ENCODE results near the gene SLC8A3.

- no peak for TF ChIP-seq EZH2phosphoT487 (IDR thresholded peaks at IDR 0.05; ENCODE audit: borderline replicate concordance, low read depth)
- TF ChIP-seq MAX (IDR thresholded peaks at IDR 0.05; ENCODE audit: low read depth): no peak
- TF ChIP-seq POLR2AphosphoS5 (IDR thresholded peaks at IDR 0.05; ENCODE audit: low read depth, low read length): no peak
- TF ChIP-seq, protein P1, sequence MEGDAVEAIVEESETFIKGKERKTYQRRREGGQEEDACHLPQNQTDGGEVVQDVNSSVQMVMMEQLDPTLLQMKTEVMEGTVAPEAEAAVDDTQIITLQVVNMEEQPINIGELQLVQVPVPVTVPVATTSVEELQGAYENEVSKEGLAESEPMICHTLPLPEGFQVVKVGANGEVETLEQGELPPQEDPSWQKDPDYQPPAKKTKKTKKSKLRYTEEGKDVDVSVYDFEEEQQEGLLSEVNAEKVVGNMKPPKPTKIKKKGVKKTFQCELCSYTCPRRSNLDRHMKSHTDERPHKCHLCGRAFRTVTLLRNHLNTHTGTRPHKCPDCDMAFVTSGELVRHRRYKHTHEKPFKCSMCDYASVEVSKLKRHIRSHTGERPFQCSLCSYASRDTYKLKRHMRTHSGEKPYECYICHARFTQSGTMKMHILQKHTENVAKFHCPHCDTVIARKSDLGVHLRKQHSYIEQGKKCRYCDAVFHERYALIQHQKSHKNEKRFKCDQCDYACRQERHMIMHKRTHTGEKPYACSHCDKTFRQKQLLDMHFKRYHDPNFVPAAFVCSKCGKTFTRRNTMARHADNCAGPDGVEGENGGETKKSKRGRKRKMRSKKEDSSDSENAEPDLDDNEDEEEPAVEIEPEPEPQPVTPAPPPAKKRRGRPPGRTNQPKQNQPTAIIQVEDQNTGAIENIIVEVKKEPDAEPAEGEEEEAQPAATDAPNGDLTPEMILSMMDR (IDR thresholded peaks at IDR 0.05): no peak
- no peak for TF ChIP-seq YY1 (IDR thresholded peaks at IDR 0.05; ENCODE audit: low read depth)
- no peak for TF ChIP-seq EP300 (IDR thresholded peaks at IDR 0.05; ENCODE audit: borderline replicate concordance in 1 of 2, low read depth in 1 of 2, low read length in 1 of 2)
- TF ChIP-seq MEF2A (IDR thresholded peaks at IDR 0.05; ENCODE audit: borderline replicate concordance, low read depth): no peak
- no peak for TF ChIP-seq SMC3 (IDR thresholded peaks at IDR 0.05; ENCODE audit: low read depth, low read length)
- TF ChIP-seq IRF3 (IDR thresholded peaks at IDR 0.05; ENCODE audit: low read depth, low read length): no peak
- no peak for TF ChIP-seq TAF1 (IDR thresholded peaks at IDR 0.05; ENCODE audit: borderline replicate concordance, low read depth, low read length)
- TF ChIP-seq NFIC (IDR thresholded peaks at IDR 0.05; ENCODE audit: borderline replicate concordance): no peak
- no peak for TF ChIP-seq NRF1 (IDR thresholded peaks at IDR 0.05; ENCODE audit: low read depth, low read length)
Observed at GRCh38 chr14:70006699-70007098, 182.1 kb downstream of the SLC8A3 start.

Measured in SK-N-SH (cell line).